HepG2 (cell line): ENCODE measurements around the gene TNFRSF21. TPM values are rescaled to one million over a fixed set of nuclear protein-coding genes. Genes with fewer than 3 reads are reported as not detected.

Experiments
- EED ChIP-seq: sonication (generic); formaldehyde crosslinking; IDR thresholded peaks from 2 replicates; pipeline ENCODE4 v1.5.0; 2020; ENCODE audit warnings: mild to moderate bottlenecking, missing genetic modification reagents
- EHMT2 ChIP-seq: fragments of 200-600 bp; sonication (generic); IDR thresholded peaks from 2 replicates; pipeline ENCODE4 v1.7.0; 2017; ENCODE audit warnings: antibody characterized with exemption, low read depth, low read length, borderline replicate concordance
- IKZF1 ChIP-seq: fragments of 450-650 bp; IDR thresholded peaks from 2 replicates; pipeline ENCODE4 v1.7.1; 2016
- KAT8 ChIP-seq: IDR thresholded peaks from 2 replicates; pipeline ENCODE4 v1.6.1; 2016; ENCODE audit warnings: missing genetic modification reagents, missing compliant biosample characterization
- MTF2 ChIP-seq: sonication (generic); formaldehyde crosslinking; IDR thresholded peaks from 2 replicates; pipeline ENCODE4 v1.5.0; 2020; ENCODE audit warnings: missing genetic modification reagents, borderline replicate concordance
- NFIB ChIP-seq: sonication (generic); formaldehyde crosslinking; IDR thresholded peaks from 2 replicates; pipeline ENCODE4 v1.9.0; 2021; ENCODE audit warnings: missing genetic modification reagents, mild to moderate bottlenecking, borderline replicate concordance
- SNRNP70 ChIP-seq: fragments of 200-400 bp; formaldehyde crosslinking; IDR thresholded peaks from 2 replicates; pipeline ENCODE4 v1.6.1; 2017; ENCODE audit warnings: mild to moderate bottlenecking, low read depth, low read length, moderate library complexity
- YY1 ChIP-seq: IDR thresholded peaks from 2 replicates; pipeline ENCODE4 v1.6.1; 2011; ENCODE audit warnings: low read length, low read depth, moderate library complexity, mild to moderate bottlenecking; ENCODE audit not compliant: insufficient read depth, insufficient replicate concordance
- ZBTB21 ChIP-seq: sonication (generic); formaldehyde crosslinking; IDR thresholded peaks from 2 replicates; pipeline ENCODE4 v1.4.0; 2020; ENCODE audit warnings: missing genetic modification reagents
- ZNF124 ChIP-seq: sonication (generic); formaldehyde crosslinking; IDR thresholded peaks from 2 replicates; pipeline ENCODE4 v1.4.0; 2020; ENCODE audit warnings: missing genetic modification reagents
- ZNF333 ChIP-seq: sonication (generic); formaldehyde crosslinking; IDR thresholded peaks from 2 replicates; pipeline ENCODE4 v1.4.0; 2020; ENCODE audit warnings: mild to moderate bottlenecking, missing genetic modification reagents, borderline replicate concordance
- ZNF337 ChIP-seq: sonication (generic); formaldehyde crosslinking; IDR thresholded peaks from 2 replicates; pipeline ENCODE4 v1.5.1; 2020; ENCODE audit warnings: missing genetic modification reagents, low read depth, mild to moderate bottlenecking, borderline replicate concordance
- ZNF441 ChIP-seq: sonication (generic); formaldehyde crosslinking; IDR thresholded peaks from 2 replicates; pipeline ENCODE4 v1.7.0; 2021; ENCODE audit warnings: missing genetic modification reagents, borderline replicate concordance
- ZNF484 ChIP-seq: sonication (generic); formaldehyde crosslinking; IDR thresholded peaks from 2 replicates; pipeline ENCODE4 v1.5.1; 2020; ENCODE audit warnings: mild to moderate bottlenecking, low read depth, missing genetic modification reagents, borderline replicate concordance
- ZNF563 ChIP-seq: sonication (generic); formaldehyde crosslinking; IDR thresholded peaks from 2 replicates; pipeline ENCODE4 v1.8.0; 2022; ENCODE audit warnings: mild to moderate bottlenecking, moderate library complexity, missing genetic modification reagents
- ZNF577 ChIP-seq: sonication (generic); formaldehyde crosslinking; IDR thresholded peaks from 2 replicates; pipeline ENCODE4 v1.4.0; 2020; ENCODE audit warnings: mild to moderate bottlenecking, low read depth, missing genetic modification reagents, borderline replicate concordance
- ZNF614 ChIP-seq: IDR thresholded peaks from 2 replicates; pipeline ENCODE4 v1.6.1; 2018; ENCODE audit warnings: missing biosample characterization, missing genetic modification reagents, inconsistent platforms, borderline replicate concordance
- ZNF777 ChIP-seq: sonication (generic); formaldehyde crosslinking; IDR thresholded peaks from 2 replicates; pipeline ENCODE4 v1.4.0; 2020; ENCODE audit warnings: missing genetic modification reagents
- ZNF792 ChIP-seq: IDR thresholded peaks from 2 replicates; pipeline ENCODE4 v1.6.1; 2016
- polyA plus RNA-seq, 8 experiments: library from polyadenylated mRNA; depleted of rRNA in 3 of 8; stranded (reverse) in 7 of 8; unstranded in 1 of 8; fragments of >200 nt; fragmentation: Illumina TruSeq in 4 of 8; extraction: Trizol in 4 of 8; gene quantifications; 2 replicates each; pipeline versions ENCODE4 v1.2.1 to v1.2.3, GENCODE V29; 2011 to 2016; ENCODE audit warnings: low read depth in 4 of 8, missing spikeins in 1 of 8, mixed read lengths in 1 of 8; ENCODE audit not compliant: insufficient read depth in 1 of 8
- total RNA-seq, 5 experiments: library from RNA; depleted of rRNA; stranded (reverse); fragments of >200 nt; fragmentation: Illumina TruSeq; extraction: Trizol; gene quantifications; 2 replicates each; pipeline ENCODE4 v1.2.3, GENCODE V29; 2016; ENCODE audit warnings: low read depth in 1 of 5
- TF ChIP-seq, protein P1 (sequence below): sonication (generic); formaldehyde crosslinking; IDR thresholded peaks from 2 replicates; pipeline ENCODE4 v1.5.1; 2020; ENCODE audit warnings: missing genetic modification reagents, mild to moderate bottlenecking, borderline replicate concordance
- TF ChIP-seq, protein P2 (sequence below): sonication (generic); formaldehyde crosslinking; IDR thresholded peaks from 2 replicates; pipeline ENCODE4 v1.4.0; 2020; ENCODE audit warnings: missing genetic modification reagents
- TF ChIP-seq, protein P3 (sequence below): sonication (generic); formaldehyde crosslinking; IDR thresholded peaks from 2 replicates; pipeline ENCODE4 v1.4.0; 2020; ENCODE audit warnings: missing genetic modification reagents

Gene TNFRSF21
- total and polyA plus RNA-seq, 2 of the 13 experiments (the other 11 are each of a cell fraction or from before 2014, with no cell fraction given): 24.8 to 46.3 TPM

- peak; percentile 62 for TF ChIP-seq YY1
- peak; percentile 91 for TF ChIP-seq ZNF792 (CRISPR knock-in tag)
- TF ChIP-seq, protein P1, sequence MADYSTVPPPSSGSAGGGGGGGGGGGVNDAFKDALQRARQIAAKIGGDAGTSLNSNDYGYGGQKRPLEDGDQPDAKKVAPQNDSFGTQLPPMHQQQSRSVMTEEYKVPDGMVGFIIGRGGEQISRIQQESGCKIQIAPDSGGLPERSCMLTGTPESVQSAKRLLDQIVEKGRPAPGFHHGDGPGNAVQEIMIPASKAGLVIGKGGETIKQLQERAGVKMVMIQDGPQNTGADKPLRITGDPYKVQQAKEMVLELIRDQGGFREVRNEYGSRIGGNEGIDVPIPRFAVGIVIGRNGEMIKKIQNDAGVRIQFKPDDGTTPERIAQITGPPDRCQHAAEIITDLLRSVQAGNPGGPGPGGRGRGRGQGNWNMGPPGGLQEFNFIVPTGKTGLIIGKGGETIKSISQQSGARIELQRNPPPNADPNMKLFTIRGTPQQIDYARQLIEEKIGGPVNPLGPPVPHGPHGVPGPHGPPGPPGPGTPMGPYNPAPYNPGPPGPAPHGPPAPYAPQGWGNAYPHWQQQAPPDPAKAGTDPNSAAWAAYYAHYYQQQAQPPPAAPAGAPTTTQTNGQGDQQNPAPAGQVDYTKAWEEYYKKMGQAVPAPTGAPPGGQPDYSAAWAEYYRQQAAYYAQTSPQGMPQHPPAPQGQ (CRISPR knock-in tag): no peak
- no peak for TF ChIP-seq EHMT2
- peak; percentile 81 for TF ChIP-seq ZNF563 (CRISPR knock-in tag)
- TF ChIP-seq KAT8 (CRISPR knock-in tag): peak; percentile 89
- peak; percentile 94 for TF ChIP-seq MTF2 (CRISPR knock-in tag)
- TF ChIP-seq, protein P2, sequence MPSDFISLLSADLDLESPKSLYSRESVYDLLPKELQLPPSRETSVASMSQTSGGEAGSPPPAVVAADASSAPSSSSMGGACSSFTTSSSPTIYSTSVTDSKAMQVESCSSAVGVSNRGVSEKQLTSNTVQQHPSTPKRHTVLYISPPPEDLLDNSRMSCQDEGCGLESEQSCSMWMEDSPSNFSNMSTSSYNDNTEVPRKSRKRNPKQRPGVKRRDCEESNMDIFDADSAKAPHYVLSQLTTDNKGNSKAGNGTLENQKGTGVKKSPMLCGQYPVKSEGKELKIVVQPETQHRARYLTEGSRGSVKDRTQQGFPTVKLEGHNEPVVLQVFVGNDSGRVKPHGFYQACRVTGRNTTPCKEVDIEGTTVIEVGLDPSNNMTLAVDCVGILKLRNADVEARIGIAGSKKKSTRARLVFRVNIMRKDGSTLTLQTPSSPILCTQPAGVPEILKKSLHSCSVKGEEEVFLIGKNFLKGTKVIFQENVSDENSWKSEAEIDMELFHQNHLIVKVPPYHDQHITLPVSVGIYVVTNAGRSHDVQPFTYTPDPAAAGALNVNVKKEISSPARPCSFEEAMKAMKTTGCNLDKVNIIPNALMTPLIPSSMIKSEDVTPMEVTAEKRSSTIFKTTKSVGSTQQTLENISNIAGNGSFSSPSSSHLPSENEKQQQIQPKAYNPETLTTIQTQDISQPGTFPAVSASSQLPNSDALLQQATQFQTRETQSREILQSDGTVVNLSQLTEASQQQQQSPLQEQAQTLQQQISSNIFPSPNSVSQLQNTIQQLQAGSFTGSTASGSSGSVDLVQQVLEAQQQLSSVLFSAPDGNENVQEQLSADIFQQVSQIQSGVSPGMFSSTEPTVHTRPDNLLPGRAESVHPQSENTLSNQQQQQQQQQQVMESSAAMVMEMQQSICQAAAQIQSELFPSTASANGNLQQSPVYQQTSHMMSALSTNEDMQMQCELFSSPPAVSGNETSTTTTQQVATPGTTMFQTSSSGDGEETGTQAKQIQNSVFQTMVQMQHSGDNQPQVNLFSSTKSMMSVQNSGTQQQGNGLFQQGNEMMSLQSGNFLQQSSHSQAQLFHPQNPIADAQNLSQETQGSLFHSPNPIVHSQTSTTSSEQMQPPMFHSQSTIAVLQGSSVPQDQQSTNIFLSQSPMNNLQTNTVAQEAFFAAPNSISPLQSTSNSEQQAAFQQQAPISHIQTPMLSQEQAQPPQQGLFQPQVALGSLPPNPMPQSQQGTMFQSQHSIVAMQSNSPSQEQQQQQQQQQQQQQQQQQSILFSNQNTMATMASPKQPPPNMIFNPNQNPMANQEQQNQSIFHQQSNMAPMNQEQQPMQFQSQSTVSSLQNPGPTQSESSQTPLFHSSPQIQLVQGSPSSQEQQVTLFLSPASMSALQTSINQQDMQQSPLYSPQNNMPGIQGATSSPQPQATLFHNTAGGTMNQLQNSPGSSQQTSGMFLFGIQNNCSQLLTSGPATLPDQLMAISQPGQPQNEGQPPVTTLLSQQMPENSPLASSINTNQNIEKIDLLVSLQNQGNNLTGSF (CRISPR knock-in tag): no peak; the same call in 1 of the 2 replicates
- TF ChIP-seq SNRNP70: no peak
- no peak for TF ChIP-seq NFIB (CRISPR knock-in tag)
- TF ChIP-seq ZBTB21 (CRISPR knock-in tag): peak; percentile 67
- TF ChIP-seq ZNF337 (CRISPR knock-in tag): no peak
- TF ChIP-seq, protein P3, sequence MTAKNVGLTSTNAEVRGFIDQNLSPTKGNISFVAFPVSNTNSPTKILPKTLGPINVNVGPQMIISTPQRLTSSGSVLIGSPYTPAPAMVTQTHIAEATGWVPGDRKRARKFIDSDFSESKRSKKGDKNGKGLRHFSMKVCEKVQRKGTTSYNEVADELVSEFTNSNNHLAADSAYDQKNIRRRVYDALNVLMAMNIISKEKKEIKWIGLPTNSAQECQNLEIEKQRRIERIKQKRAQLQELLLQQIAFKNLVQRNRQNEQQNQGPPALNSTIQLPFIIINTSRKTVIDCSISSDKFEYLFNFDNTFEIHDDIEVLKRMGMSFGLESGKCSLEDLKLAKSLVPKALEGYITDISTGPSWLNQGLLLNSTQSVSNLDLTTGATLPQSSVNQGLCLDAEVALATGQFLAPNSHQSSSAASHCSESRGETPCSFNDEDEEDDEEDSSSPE (CRISPR knock-in tag): peak; percentile 89
- peak; percentile 76; the same call in 1 of the 2 replicates for TF ChIP-seq ZNF441 (CRISPR knock-in tag)
- peak; percentile 93 for TF ChIP-seq ZNF614 (CRISPR knock-in tag)
- 0 out of 2 replicates have a peak, but pooled peaks have one; percentile 49 for TF ChIP-seq ZNF333 (CRISPR knock-in tag)
- TF ChIP-seq ZNF484 (CRISPR knock-in tag): no peak; the same call in 1 of the 2 replicates
- TF ChIP-seq ZNF124 (CRISPR knock-in tag): no peak; the same call in none of the 2 replicates
- TF ChIP-seq EED (CRISPR knock-in tag): no peak
- TF ChIP-seq ZNF577 (CRISPR knock-in tag): no peak
- peak; percentile 61 for TF ChIP-seq ZNF777 (CRISPR knock-in tag)
- TF ChIP-seq IKZF1: no peak
These were observed at the start of gene TNFRSF21 (continued) for GRCh38 chr6:47309291-47310130.
